ENCODE results near the gene PZP. TPM values are rescaled to one million over a fixed set of nuclear protein-coding genes. Genes with fewer than 3 reads are reported as not detected.

PZP gene
- total RNA-seq, 1 experiment from 2014 or later: not detected

DNA sequence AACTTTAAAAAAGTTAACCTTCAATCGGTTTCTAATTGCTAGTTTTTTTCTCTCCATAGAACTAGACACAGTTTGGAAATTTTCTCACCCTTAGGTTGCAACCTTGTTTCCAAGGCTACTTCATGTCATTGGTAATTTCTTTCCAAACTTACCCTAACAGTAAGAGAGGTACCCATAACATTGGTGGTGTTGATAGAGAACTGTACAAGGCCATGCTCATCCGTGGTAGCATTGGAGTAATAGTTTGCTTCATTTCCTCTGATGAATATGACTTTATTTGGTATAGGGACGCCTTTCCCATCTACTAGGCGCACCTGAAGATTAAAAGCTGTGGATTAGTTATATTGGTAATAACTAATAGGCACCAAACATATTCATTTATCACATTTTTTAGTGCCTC lies 104.1 kb downstream of the PZP start:
- no peak for DNase-seq (ENCODE audit: low read depth)

- DNase-seq (ENCODE audit: low read depth): no peak
Measured at GRCh38 chr12:9103050-9103849, 104.9 kb downstream of the PZP start.

DNA sequence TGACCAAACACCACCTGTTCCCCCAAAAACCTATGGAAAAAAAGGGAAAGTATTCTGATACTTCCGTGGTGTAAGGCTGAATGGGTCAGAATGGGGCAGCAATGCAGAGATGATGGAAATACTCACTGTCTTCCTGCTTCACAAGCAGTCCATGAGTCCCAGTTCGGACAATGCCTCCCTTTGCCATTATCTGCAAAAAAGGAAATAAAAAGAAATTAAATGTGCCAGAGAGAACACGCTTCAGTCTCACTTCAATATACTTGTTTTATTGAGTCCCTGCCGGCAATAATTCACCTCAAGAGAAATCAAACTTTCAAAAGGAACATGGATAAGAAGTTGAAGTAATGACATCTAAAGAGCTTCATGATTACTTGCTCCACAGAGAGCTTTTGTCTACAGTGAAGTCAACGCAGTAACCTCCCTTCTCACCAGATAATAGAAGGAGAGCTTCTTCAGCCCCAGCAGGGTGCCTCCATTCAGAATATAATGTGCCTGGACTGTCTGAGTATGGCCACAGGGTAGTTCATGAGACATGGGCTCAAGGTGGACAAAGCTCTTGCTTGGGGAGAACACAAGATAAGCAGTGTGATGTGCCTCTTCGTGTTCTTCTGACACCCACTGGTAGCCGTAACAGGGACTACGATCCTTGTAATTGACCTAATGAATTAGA lies 107.0 kb downstream of the PZP start:
- no peak for DNase-seq (ENCODE audit: low read depth)

DNA sequence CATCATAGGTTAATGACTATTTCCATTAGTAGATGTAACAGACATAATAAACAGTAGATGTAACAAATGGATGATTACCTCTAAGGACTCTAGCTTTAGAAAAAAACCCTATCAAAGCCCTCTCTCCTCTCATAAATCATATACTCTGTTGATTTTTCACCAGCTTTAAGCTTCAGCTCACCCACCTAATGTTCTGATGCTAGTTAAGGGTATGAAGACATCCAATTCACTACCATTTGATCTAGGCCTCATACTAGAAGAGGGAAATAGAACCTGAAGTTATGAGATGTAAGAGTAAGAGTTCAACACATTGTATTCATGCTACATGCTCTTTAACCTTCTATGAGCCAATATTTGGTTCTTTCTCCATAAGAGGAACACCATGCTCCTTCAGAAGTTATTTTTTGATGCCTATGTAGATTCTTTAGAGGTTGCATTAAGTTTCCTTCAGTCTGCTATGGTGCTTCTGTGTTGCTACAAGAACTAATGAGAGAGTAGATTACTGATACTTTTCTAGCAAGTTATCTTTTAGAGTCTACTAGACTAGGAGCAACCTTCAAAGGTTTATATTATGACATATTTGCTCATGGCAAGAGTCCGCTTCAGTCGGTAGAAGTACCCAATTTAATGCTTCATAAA lies 108.5 kb downstream of the PZP start:
- no peak for DNase-seq (ENCODE audit: low read depth)

Other genes with a start within 250 kb of the PZP start
- 1.4 and 2.0 TPM in 2 replicates for gene KLRG1, start 218.8 kb downstream of the PZP start, total RNA-seq (2014; rRNA removed; shearing (Covaris generic))
- gene A2M, start 92.5 kb downstream of the PZP start, total RNA-seq (2014; rRNA removed; shearing (Covaris generic)): 29.7 and 35.4 TPM in 2 replicates